ENCODE measurements around the gene CSNK1E.
"Not testable (repeated sequence)": the region's sequence is repeated elsewhere in the genome, so short reads cannot be mapped to it uniquely, and the experiment has no call there.

The CSNK1E gene

GRCh38 chr22:38317122-38317994, at the start of gene CSNK1E:
CSNK1E (minus strand) TSS chr22:38317433; CDS start chr22:38314157, 3,276 bp downstream.
- DNase-seq, result peak in 46 of 56 donors; percentile 32 to 86 (median 66)

- DNase-seq, result not testable (repeated sequence)
Measured at GRCh38 chr22:38365829-38366228, 48.6 kb upstream of the CSNK1E start.

GRCh38 chr22:38365174-38365573, 47.9 kb upstream of the CSNK1E start:
- not testable (repeated sequence) for DNase-seq

- not testable (repeated sequence) for DNase-seq
Measured at GRCh38 chr22:38360560-38360959, 43.3 kb upstream of the CSNK1E start.

- DNase-seq, result not testable (repeated sequence)
Measured at GRCh38 chr22:38359817-38360216, 42.6 kb upstream of the CSNK1E start.

GRCh38 chr22:38357971-38358370, 40.7 kb upstream of the CSNK1E start:
- DNase-seq, result not testable (repeated sequence)

GRCh38 chr22:38355275-38355674, 38.0 kb upstream of the CSNK1E start:
- no peak for DNase-seq

GRCh38 chr22:38353701-38354100, 36.5 kb upstream of the CSNK1E start:
- DNase-seq, result no peak

- peak in 43 of 56 donors; percentile 10 to 77 (median 33) for DNase-seq
Measured at GRCh38 chr22:38353142-38353629, 36.0 kb upstream of the CSNK1E start.

GRCh38 chr22:38352436-38352835, 35.2 kb upstream of the CSNK1E start:
- no peak for DNase-seq

GRCh38 chr22:38350444-38351359, 33.5 kb upstream of the CSNK1E start:
- DNase-seq, result no peak

GRCh38 chr22:38348751-38349496, 31.7 kb upstream of the CSNK1E start:
- DNase-seq, result no peak

GRCh38 chr22:38347944-38348750, 30.9 kb upstream of the CSNK1E start:
- DNase-seq, result no peak

- no peak for DNase-seq
Measured at GRCh38 chr22:38347181-38347943, 30.1 kb upstream of the CSNK1E start.

- DNase-seq, result no peak
Measured at GRCh38 chr22:38346506-38346905, 29.3 kb upstream of the CSNK1E start.

- no peak for DNase-seq
Measured at GRCh38 chr22:38345782-38346181, 28.5 kb upstream of the CSNK1E start.

- not testable (repeated sequence) for DNase-seq
Measured at GRCh38 chr22:38339893-38340292, 22.7 kb upstream of the CSNK1E start.

- DNase-seq, result no peak
Measured at GRCh38 chr22:38338772-38339379, 21.6 kb upstream of the CSNK1E start.

GRCh38 chr22:38336699-38337098, 19.5 kb upstream of the CSNK1E start:
- no peak for DNase-seq

Measured in amygdala (tissue), 56 donors.